DND-41 (cell line): ENCODE results near the gene GRIK2.

Experiments used
- ATAC-seq: fragments of 200-7000 bp; cut with Tn5 transposase; 3 replicates; pipeline ENCODE4 v1.9.1; 2021; ENCODE audit warnings: low read depth; ENCODE audit not compliant: insufficient read depth
- DNase-seq: peaks from one replicate; pipeline ENCODE4 v3.0.0-alpha.2; 2020
- H2AFZ ChIP-seq: 2 replicates; pipeline ENCODE4 v1.6.0; 2012; ENCODE audit warnings: low read depth, low read length
- H3K27ac ChIP-seq: 2 replicates; pipeline ENCODE4 v1.5.1; 2012; ENCODE audit warnings: low read length, inconsistent platforms
- H3K27me3 ChIP-seq: fragments of 200-600 bp; sonication (generic); 2 replicates; pipeline ENCODE4 v1.6.0; 2012; ENCODE audit warnings: low read length, mild to moderate bottlenecking, inconsistent platforms; ENCODE audit not compliant: insufficient read depth, poor library complexity
- H3K36me3 ChIP-seq: 2 replicates; pipeline ENCODE4 v1.5.1; 2012; ENCODE audit warnings: low read length, inconsistent platforms; ENCODE audit not compliant: insufficient read depth
- H3K4me1 ChIP-seq: 2 replicates; pipeline ENCODE4 v1.5.1; 2012; ENCODE audit warnings: mild to moderate bottlenecking, low read length; ENCODE audit not compliant: insufficient read depth
- H3K4me2 ChIP-seq: 2 replicates; pipeline ENCODE4 v1.6.0; 2012; ENCODE audit warnings: mild to moderate bottlenecking, moderate library complexity, low read length, inconsistent platforms; ENCODE audit not compliant: insufficient read depth
- H3K4me3 ChIP-seq, 2 experiments: fragments of 200-600 bp in 1 of 2; shearing (Covaris generic) in 1 of 2; 2 replicates each; pipeline ENCODE4 v1.5.1; 2012 to 2016; ENCODE audit warnings: inconsistent platforms in 2 of 2, low read length in 2 of 2, mild to moderate bottlenecking in 2 of 2, low read depth in 1 of 2, moderate library complexity in 1 of 2
- H3K79me2 ChIP-seq: 2 replicates; pipeline ENCODE4 v1.6.0; 2012; ENCODE audit warnings: low read length, inconsistent platforms; ENCODE audit not compliant: insufficient read depth
- H3K9ac ChIP-seq: 2 replicates; pipeline ENCODE4 v1.6.0; 2012; ENCODE audit warnings: low read depth, mild to moderate bottlenecking, inconsistent platforms, low read length, moderate library complexity
- H3K9me3 ChIP-seq: 2 replicates; pipeline ENCODE4 v1.5.1; 2012; ENCODE audit warnings: low read length, moderate library complexity, mild to moderate bottlenecking, inconsistent platforms; ENCODE audit not compliant: insufficient read depth, severe bottlenecking
- H4K20me1 ChIP-seq: 2 replicates; pipeline ENCODE4 v1.6.0; 2012; ENCODE audit warnings: low read length; ENCODE audit not compliant: insufficient read depth
- EZH2 ChIP-seq: IDR thresholded peaks from 3 replicates; pipeline ENCODE4 v1.6.1; 2012; ENCODE audit warnings: borderline replicate concordance, low read depth, mild to moderate bottlenecking, moderate library complexity, low read length, inconsistent platforms; ENCODE audit not compliant: severe bottlenecking
- TF ChIP-seq, protein P1 (sequence below): IDR thresholded peaks from 2 replicates; pipeline ENCODE4 v1.5.1; 2012; ENCODE audit warnings: borderline replicate concordance, low read length, moderate library complexity, mild to moderate bottlenecking; ENCODE audit not compliant: poor library complexity, severe bottlenecking; ENCODE audit errors: extremely low read depth

GRIK2 gene

GRCh38 chr6:101824551-101825345 lies 431.2 kb downstream of the GRIK2 start:
- Histone ChIP-seq H3K79me2 (no peaks in the 10 kb centered on the region), H3K4me2 (no peak overlapping the region), H3K27ac (no peak overlapping the region), H3K9ac (no peak overlapping the region), H2AFZ (no peak overlapping the region), H3K4me1 (no peaks in the 10 kb centered on the region), H3K36me3 (no peaks in the 10 kb centered on the region), H3K27me3 (no peaks in the 10 kb centered on the region), H3K4me3 (no peak overlapping the region), H3K9me3 (peaks cover 3% of the 10 kb centered on the region), H4K20me1 (no peaks in the 10 kb centered on the region)
- no peak for TF ChIP-seq EZH2
- TF ChIP-seq, protein P1, sequence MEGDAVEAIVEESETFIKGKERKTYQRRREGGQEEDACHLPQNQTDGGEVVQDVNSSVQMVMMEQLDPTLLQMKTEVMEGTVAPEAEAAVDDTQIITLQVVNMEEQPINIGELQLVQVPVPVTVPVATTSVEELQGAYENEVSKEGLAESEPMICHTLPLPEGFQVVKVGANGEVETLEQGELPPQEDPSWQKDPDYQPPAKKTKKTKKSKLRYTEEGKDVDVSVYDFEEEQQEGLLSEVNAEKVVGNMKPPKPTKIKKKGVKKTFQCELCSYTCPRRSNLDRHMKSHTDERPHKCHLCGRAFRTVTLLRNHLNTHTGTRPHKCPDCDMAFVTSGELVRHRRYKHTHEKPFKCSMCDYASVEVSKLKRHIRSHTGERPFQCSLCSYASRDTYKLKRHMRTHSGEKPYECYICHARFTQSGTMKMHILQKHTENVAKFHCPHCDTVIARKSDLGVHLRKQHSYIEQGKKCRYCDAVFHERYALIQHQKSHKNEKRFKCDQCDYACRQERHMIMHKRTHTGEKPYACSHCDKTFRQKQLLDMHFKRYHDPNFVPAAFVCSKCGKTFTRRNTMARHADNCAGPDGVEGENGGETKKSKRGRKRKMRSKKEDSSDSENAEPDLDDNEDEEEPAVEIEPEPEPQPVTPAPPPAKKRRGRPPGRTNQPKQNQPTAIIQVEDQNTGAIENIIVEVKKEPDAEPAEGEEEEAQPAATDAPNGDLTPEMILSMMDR: no peak
- ATAC-seq (no peak), DNase-seq (no peak)

DNA sequence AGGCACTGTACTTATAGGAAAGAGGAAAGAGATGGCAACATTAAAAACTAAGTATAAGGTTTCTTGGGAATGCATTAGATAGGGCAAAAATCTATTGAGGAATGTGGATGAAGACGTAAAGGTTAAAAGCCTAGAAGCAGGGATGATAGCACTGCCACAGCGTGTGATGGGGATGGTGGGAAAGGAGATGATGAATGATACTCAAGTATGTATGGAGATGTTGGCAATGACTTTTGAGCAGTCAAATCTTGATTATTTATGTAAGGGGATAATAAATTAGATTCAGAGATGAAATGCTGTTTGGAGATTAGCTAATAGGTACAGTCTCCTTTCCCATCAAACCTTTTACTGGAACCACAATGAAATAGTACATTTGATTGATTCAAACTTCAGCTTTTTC lies 432.8 kb downstream of the GRIK2 start:
- Histone ChIP-seq H3K27me3 (no peaks in the 10 kb centered on the region), H3K36me3 (no peaks in the 10 kb centered on the region), H3K79me2 (no peaks in the 10 kb centered on the region), H3K4me1 (no peaks in the 10 kb centered on the region), H3K9me3 (peaks cover 3% of the 10 kb centered on the region), H2AFZ (no peak overlapping the region), H3K4me2 (no peak overlapping the region), H4K20me1 (no peaks in the 10 kb centered on the region), H3K9ac (no peak overlapping the region), H3K4me3 (no peak overlapping the region), H3K27ac (no peak overlapping the region)
- TF ChIP-seq, protein P1: no peak
- TF ChIP-seq EZH2: no peak
- DNase-seq: no peak
- ATAC-seq: no peak

DNA sequence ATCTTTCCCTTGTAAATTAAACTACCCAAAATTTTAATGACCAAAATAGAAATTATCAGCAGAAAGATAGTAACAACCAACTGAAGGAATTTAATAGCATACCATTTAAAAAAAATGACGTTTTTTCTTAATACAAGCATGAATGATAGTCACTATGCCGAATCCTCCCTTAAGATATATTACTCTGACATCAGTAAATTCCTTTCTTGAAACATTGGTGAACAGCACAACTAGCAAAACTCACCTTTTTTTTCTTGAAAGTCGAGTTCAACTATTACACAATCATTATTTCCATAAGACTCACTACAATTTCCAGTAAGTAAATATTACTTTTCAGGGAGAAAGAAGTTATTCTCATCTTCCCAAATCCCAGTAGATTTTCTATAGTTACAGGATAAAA lies 433.2 kb downstream of the GRIK2 start:
- TF ChIP-seq EZH2: no peak
- TF ChIP-seq, protein P1: no peak
- no peaks in the 10 kb centered on the region for H3K79me2 ChIP-seq
- no peak for ATAC-seq
- H3K27me3 ChIP-seq: no peaks in the 10 kb centered on the region
- no peak overlapping the region for H3K27ac ChIP-seq
- H4K20me1 ChIP-seq: no peaks in the 10 kb centered on the region
- no peaks in the 10 kb centered on the region for H3K4me1 ChIP-seq
- no peak overlapping the region for H3K4me3 ChIP-seq
- peaks cover 3% of the 10 kb centered on the region for H3K9me3 ChIP-seq
- DNase-seq: no peak
- no peaks in the 10 kb centered on the region for H3K36me3 ChIP-seq
- H3K4me2 ChIP-seq: no peak overlapping the region
- H2AFZ ChIP-seq: no peak overlapping the region
- no peak overlapping the region for H3K9ac ChIP-seq
